Endothelial cell (in vitro differentiated cells): Measurements from ENCODE around the gene RAB11FIP4. TPM values are rescaled to one million over a fixed set of nuclear protein-coding genes. Genes with fewer than 3 reads are reported as not detected.
"Not testable (repeated sequence)": the region's sequence is repeated elsewhere in the genome, so short reads cannot be mapped to it uniquely, and the experiment has no call there.

Source experiments
- DNase-seq: peaks from one replicate; pipeline ENCODE4 v3.0.0; 2021; ENCODE audit warnings: low spot score
- H3K27ac Mint-ChIP-seq: one replicate; pipeline ENCODE4 v1.8.0; 2021; ENCODE audit warnings: mixed read lengths, inconsistent platforms; ENCODE audit not compliant: unreplicated experiment
- H3K27me3 Mint-ChIP-seq: one replicate; pipeline ENCODE4 v1.8.0; 2021; ENCODE audit warnings: mild to moderate bottlenecking, moderate library complexity, mixed read lengths, inconsistent platforms; ENCODE audit not compliant: unreplicated experiment
- H3K36me3 Mint-ChIP-seq: one replicate; pipeline ENCODE4 v1.8.0; 2021; ENCODE audit warnings: mild to moderate bottlenecking, low read depth, mixed read lengths, inconsistent platforms; ENCODE audit not compliant: unreplicated experiment
- H3K4me1 Mint-ChIP-seq: one replicate; pipeline ENCODE4 v1.8.0; 2021; ENCODE audit warnings: mild to moderate bottlenecking, mixed read lengths, inconsistent platforms; ENCODE audit not compliant: unreplicated experiment
- H3K4me3 Mint-ChIP-seq: one replicate; pipeline ENCODE4 v1.8.0; 2021; ENCODE audit warnings: mild to moderate bottlenecking, mixed read lengths, inconsistent platforms; ENCODE audit not compliant: unreplicated experiment
- H3K9me3 Mint-ChIP-seq: one replicate; pipeline ENCODE4 v1.8.0; 2021; ENCODE audit warnings: mixed read lengths, inconsistent platforms; ENCODE audit not compliant: unreplicated experiment
- total RNA-seq: library from RNA; stranded (reverse); fragmentation: NEBNext Ultra II Directional; extraction: Animal tissue kit (Norgen Biotek cat#: 25700); gene quantifications from one replicate; pipeline ENCODE4 v1.2.1, GENCODE V29; 2021; ENCODE audit not compliant: unreplicated experiment
- TF ChIP-seq, protein P1 (sequence below): fragments of 200-600 bp; sonication (generic); IDR thresholded peaks from one replicate; pipeline ENCODE4 v1.5.0; 2021; ENCODE audit warnings: antibody characterized with exemption; ENCODE audit not compliant: unreplicated experiment

Gene RAB11FIP4
- total RNA-seq, 1 donor from 2014 or later = 0.92 TPM

DNA sequence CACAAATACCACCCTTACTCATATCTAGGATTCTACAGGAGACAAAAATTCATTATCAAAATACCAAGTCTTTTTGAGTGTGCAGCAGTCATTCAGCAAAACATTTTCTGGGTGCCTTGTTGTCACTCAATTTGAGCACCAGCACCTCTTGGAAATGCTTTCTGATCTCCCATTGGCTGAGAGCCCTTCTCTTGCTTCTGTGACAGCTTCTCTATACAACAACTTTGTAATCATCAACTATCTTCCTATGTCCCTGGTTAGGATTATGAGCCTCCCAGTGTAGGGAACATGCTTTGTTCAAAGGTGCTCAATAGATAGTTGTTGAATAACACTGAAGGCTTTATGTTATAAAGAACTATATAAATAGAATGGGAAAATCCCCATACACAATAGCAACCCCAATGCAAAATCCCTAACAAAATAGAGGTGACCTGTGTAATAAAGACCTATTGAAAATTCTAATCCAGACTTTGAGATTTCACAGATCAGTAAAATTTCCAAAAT lies 10.3 kb upstream of the RAB11FIP4 start:
- Mint-ChIP-seq H3K4me3 (no peak overlapping the region), H3K4me1 (peaks cover 3% of the 10 kb centered on the region), H3K36me3 (peaks cover 7% of the 10 kb centered on the region), H3K27me3 (peaks cover 2% of the 10 kb centered on the region), H3K9me3 (no peaks in the 10 kb centered on the region), H3K27ac (no peak overlapping the region)
- no peak for DNase-seq
- TF ChIP-seq, protein P1, sequence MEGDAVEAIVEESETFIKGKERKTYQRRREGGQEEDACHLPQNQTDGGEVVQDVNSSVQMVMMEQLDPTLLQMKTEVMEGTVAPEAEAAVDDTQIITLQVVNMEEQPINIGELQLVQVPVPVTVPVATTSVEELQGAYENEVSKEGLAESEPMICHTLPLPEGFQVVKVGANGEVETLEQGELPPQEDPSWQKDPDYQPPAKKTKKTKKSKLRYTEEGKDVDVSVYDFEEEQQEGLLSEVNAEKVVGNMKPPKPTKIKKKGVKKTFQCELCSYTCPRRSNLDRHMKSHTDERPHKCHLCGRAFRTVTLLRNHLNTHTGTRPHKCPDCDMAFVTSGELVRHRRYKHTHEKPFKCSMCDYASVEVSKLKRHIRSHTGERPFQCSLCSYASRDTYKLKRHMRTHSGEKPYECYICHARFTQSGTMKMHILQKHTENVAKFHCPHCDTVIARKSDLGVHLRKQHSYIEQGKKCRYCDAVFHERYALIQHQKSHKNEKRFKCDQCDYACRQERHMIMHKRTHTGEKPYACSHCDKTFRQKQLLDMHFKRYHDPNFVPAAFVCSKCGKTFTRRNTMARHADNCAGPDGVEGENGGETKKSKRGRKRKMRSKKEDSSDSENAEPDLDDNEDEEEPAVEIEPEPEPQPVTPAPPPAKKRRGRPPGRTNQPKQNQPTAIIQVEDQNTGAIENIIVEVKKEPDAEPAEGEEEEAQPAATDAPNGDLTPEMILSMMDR = no peak

GRCh38 chr17:31382668-31383275 lies 8.7 kb upstream of the RAB11FIP4 start:
- H3K36me3 Mint-ChIP-seq, H3K4me1 Mint-ChIP-seq, H3K9me3 Mint-ChIP-seq, H3K27me3 Mint-ChIP-seq, H3K27ac Mint-ChIP-seq, H3K4me3 Mint-ChIP-seq, DNase-seq: not testable (repeated sequence)

GRCh38 chr17:31383488-31383887 lies 8.0 kb upstream of the RAB11FIP4 start:
- H3K4me3 Mint-ChIP-seq, H3K36me3 Mint-ChIP-seq, H3K9me3 Mint-ChIP-seq, H3K27me3 Mint-ChIP-seq, H3K27ac Mint-ChIP-seq, DNase-seq: not testable (repeated sequence)
- H3K4me1 Mint-ChIP-seq = peaks cover 14% of the 10 kb centered on the region

GRCh38 chr17:31385428-31386285 lies 5.8 kb upstream of the RAB11FIP4 start:
- H3K4me3 Mint-ChIP-seq = no peak overlapping the region
- no peak for DNase-seq
- H3K4me1 Mint-ChIP-seq = peaks cover 14% of the 10 kb centered on the region
- H3K27ac Mint-ChIP-seq = no peak overlapping the region
- peaks cover 11% of the 10 kb centered on the region for H3K27me3 Mint-ChIP-seq
- H3K9me3 Mint-ChIP-seq = no peaks in the 10 kb centered on the region
- H3K36me3 Mint-ChIP-seq = peaks cover 4% of the 10 kb centered on the region
- TF ChIP-seq, protein P1 = no peak

- TF ChIP-seq, protein P1 = no peak
- Mint-ChIP-seq H3K36me3 (peaks cover 4% of the 10 kb centered on the region), H3K9me3 (no peaks in the 10 kb centered on the region), H3K4me1 (peaks cover 14% of the 10 kb centered on the region), H3K27ac (no peak overlapping the region), H3K4me3 (no peak overlapping the region), H3K27me3 (peaks cover 11% of the 10 kb centered on the region)
- no peak for DNase-seq
These were observed 4.9 kb upstream of the RAB11FIP4 start for GRCh38 chr17:31386542-31387075.
